Stimulated activated CD8-positive, alpha-beta memory T cell treated with anti-CD3 and anti-CD28 coated beads, Interleukin-4, amount 100 ng/mL, for 1 hour (primary cell): ENCODE measurements around the gene TLE4.
"Not testable (repeated sequence)": the region's sequence is repeated elsewhere in the genome, so short reads cannot be mapped to it uniquely, and the experiment has no call there.

Source experiments
- DNase-seq, 2 donors: peaks; one replicate each; pipeline ENCODE4 v3.0.0-alpha.2; 2020; ENCODE audit warnings: low read depth in 2 of 2, low spot score in 1 of 2

TLE4 gene

GRCh38 chr9:79709743-79710674, 138.2 kb downstream of the TLE4 start:
- no peak for DNase-seq

- DNase-seq = no peak
These were observed 140.1 kb downstream of the TLE4 start for GRCh38 chr9:79711874-79712273.

DNA sequence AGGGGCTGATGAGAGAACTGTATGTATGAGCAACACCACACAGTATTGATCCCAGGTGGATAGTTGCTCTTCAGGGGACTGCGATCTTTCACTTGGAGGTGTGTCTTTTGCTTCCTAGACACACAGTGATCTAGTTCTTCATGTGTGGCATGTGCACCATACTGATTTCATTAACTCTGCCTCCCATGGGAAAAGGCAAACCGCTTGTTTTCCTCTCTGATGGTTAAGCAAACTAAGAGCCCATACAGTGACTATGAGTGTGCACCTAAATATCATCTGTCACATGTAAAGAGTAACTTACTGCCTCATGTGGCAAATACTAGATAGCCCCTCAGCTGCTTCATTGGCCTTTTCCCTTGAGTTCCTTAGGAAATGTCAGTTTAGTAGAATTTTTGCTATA, 147.3 kb downstream of the TLE4 start:
- no peak for DNase-seq

- no peak for DNase-seq
These were observed 148.2 kb downstream of the TLE4 start for GRCh38 chr9:79719989-79720388.

- no peak for DNase-seq
These were observed 159.6 kb downstream of the TLE4 start for GRCh38 chr9:79731171-79731890.

GRCh38 chr9:79735023-79735779, 163.4 kb downstream of the TLE4 start:
- DNase-seq = no peak

- DNase-seq = no peak
These were observed 164.3 kb downstream of the TLE4 start for GRCh38 chr9:79736051-79736450.

DNA sequence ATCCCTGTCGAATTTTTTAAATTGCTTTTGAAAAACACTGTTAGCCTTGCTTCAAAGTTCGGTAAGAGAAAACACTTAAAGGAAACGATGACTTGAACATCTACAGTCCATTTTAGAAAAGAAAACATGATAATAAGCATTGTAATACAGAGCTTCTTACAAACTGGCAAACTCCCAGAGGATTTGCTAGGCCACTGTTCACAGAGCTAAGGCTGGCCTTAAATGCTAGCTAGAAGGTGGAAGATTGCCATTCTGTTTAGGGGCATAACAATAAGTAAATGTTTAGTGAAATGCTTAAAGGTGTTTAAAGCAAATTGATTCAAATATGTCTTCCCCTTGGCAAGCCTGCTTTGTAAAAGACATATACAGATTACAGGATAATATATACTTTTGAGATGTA, 169.6 kb downstream of the TLE4 start:
- no peak for DNase-seq

GRCh38 chr9:79742110-79742721, 170.5 kb downstream of the TLE4 start:
- no peak for DNase-seq

DNA sequence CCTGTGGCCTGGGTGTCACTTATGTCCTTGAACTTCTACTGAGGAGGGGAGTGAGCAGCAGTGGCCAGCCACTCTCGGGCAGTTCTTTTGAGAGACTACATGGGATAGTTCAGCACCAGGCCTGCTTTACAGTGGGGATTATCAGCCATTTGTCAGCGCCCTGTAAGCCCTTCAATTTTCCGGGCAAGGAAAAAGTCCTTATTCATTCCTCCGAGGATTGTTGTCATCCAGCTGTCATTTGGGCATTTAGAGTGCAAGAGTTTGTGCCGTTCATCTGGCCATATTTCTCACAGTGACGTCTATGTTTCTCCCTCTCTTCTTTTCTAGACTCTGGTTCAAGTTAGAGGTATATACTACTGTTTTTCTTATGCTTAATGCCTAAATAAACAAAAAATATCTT, 172.8 kb downstream of the TLE4 start:
- DNase-seq = no peak

- DNase-seq = no peak
These were observed 174.1 kb downstream of the TLE4 start for GRCh38 chr9:79745752-79746336.

DNA sequence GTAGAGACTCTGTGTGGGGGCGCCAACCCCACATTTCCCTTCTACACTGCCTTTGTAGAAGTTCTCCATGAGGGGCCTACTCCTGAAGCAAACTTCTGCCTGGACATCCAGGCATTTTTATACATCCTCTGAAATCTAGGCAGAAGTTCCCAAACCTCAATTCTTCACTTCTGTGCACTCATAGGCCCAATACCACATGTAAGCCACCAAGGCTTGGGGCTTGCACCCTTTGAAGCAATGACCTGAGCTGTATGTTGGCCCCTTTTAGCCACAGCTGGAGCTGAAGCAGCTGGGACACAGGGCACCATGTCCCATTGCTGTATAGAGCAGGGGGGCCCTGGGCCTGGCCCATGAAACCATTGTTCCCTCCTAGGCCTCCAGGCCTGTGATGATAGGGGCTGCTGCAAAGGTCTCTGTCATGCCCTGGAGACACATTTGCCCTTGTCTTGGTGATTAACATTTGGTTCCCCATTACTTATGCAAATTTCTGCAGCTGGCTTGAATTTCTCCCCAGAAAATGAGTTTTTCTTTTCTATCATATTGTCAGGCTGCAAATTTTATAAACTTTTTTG, 180.2 kb downstream of the TLE4 start:
- not testable (repeated sequence) for DNase-seq

GRCh38 chr9:79756414-79756813, 184.6 kb downstream of the TLE4 start:
- DNase-seq = no peak

DNA sequence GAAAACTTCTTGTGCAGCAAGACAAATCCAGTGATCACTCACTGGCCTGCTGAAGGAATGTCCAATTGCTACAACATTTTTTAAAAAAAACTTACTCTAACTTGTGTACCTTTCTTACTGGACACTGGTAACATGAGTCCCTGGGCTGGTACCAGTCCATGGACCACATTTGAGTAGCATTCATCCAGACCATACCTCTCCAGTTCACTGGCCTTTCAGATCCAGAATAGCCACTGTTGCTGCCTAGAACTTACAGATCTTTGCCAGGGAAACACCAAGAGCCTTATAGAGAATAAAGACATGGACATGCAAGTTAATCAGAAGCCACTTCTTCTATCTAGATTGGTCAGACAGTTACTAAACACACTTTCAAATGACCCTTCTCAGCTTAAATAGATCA, 185.3 kb downstream of the TLE4 start:
- no peak for DNase-seq

- DNase-seq = no peak
These were observed 186.3 kb downstream of the TLE4 start for GRCh38 chr9:79757881-79758669.

DNA sequence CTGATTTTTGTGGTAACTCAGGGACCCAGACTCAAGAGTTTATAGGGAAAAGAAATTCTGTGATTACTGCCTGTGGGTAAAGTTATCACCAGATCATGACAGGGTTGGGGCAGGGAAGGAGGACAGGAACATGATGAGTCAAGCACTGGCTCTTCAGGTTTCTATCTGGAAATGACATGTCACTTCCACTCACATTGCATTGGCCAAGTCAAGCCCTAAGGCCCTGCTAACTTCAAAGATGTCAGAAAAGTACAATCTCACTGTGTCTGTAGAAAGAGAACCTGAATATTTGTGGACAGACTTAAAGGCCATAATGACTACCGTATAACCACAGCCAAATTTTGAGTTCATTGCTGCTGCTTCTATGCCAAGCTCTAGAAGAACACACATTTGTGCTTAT, 187.7 kb downstream of the TLE4 start:
- no peak for DNase-seq

DNA sequence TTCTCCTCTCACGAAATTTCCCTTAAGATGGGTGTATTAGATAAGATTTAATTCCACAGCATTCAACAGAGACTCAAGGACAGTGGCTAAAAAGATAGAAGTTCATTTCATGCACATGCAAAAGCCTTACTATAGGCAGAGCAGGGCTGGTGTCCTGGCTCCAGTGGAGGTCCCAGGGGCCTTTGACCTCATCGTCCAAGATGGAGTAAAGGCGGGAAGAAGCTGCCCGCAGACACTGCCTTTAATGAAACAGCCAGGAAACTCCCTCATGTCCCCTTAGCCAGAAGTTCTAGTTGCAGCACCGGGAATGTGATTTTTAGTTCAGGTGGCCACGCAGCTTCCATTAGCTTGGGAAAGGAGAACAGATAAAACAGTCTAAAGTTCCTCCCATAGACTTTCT, 190.3 kb downstream of the TLE4 start:
- DNase-seq = no peak

- no peak for DNase-seq
These were observed 192.0 kb downstream of the TLE4 start for GRCh38 chr9:79763671-79764285.

- no peak for DNase-seq
These were observed 192.6 kb downstream of the TLE4 start for GRCh38 chr9:79764374-79764773.
